Skeletal muscle satellite cell (primary cell): ENCODE data around the gene SCN9A.

Source experiments
- H3K27me3 ChIP-seq: 2 replicates; pipeline ENCODE4 v1.7.0; 2013; ENCODE audit warnings: low read length; ENCODE audit not compliant: control insufficient read depth, insufficient read depth
- H3K36me3 ChIP-seq: 2 replicates; pipeline ENCODE4 v1.7.0; 2013; ENCODE audit warnings: mild to moderate bottlenecking, control low read depth, low read length; ENCODE audit not compliant: insufficient read depth
- H3K4me1 ChIP-seq: 2 replicates; pipeline ENCODE4 v1.7.0; 2013; ENCODE audit warnings: low read length; ENCODE audit not compliant: control insufficient read depth, insufficient read depth
- H3K4me2 ChIP-seq: 2 replicates; pipeline ENCODE4 v1.7.0; 2013; ENCODE audit warnings: mild to moderate bottlenecking, low read length
- H3K4me3 ChIP-seq: 2 replicates; pipeline ENCODE4 v1.7.0; 2013; ENCODE audit warnings: low read length
- H3K9ac ChIP-seq: 2 replicates; pipeline ENCODE4 v1.7.0; 2013; ENCODE audit warnings: mild to moderate bottlenecking, low read depth, low read length, moderate library complexity
- H3K9me3 ChIP-seq: replicated peaks from 2 replicates; pipeline ENCODE4 v1.7.0; 2013; ENCODE audit warnings: mild to moderate bottlenecking, control low read depth, low read length

Gene SCN9A

GRCh38 chr2:166158546-166158945, 217.2 kb downstream of the SCN9A start:
- Histone ChIP-seq H3K27me3 (no peaks in the 10 kb centered on the region), H3K4me2 (no peak overlapping the region), H3K4me1 (peaks cover 19% of the 10 kb centered on the region), H3K9ac (no peak overlapping the region), H3K9me3 (no peaks in the 10 kb centered on the region), H3K4me3 (no peak overlapping the region), H3K36me3 (no peaks in the 10 kb centered on the region)

- no peaks in the 10 kb centered on the region for H3K36me3 ChIP-seq
- peaks cover 19% of the 10 kb centered on the region for H3K4me1 ChIP-seq
- H3K9ac ChIP-seq, result no peak overlapping the region
- no peaks in the 10 kb centered on the region for H3K27me3 ChIP-seq
- H3K9me3 ChIP-seq, result no peaks in the 10 kb centered on the region
- no peak overlapping the region for H3K4me3 ChIP-seq
- no peak overlapping the region for H3K4me2 ChIP-seq
Measured at GRCh38 chr2:166157578-166157977, 218.2 kb downstream of the SCN9A start.

- Histone ChIP-seq H3K36me3 (no peaks in the 10 kb centered on the region), H3K9ac (no peak overlapping the region), H3K9me3 (no peaks in the 10 kb centered on the region), H3K4me3 (no peak overlapping the region), H3K27me3 (no peaks in the 10 kb centered on the region), H3K4me2 (no peak overlapping the region), H3K4me1 (peaks cover 19% of the 10 kb centered on the region)
Measured at GRCh38 chr2:166156985-166157490, 218.7 kb downstream of the SCN9A start.

- no peaks in the 10 kb centered on the region for H3K27me3 ChIP-seq
- H3K4me2 ChIP-seq, result no peak overlapping the region
- H3K4me3 ChIP-seq, result no peak overlapping the region
- no peaks in the 10 kb centered on the region for H3K36me3 ChIP-seq
- H3K9me3 ChIP-seq, result no peaks in the 10 kb centered on the region
- H3K4me1 ChIP-seq, result peaks cover 19% of the 10 kb centered on the region
- no peak overlapping the region for H3K9ac ChIP-seq
Measured at GRCh38 chr2:166155589-166155988, 220.2 kb downstream of the SCN9A start.

GRCh38 chr2:166154685-166155338, 220.9 kb downstream of the SCN9A start:
- H3K4me3 ChIP-seq, result no peak overlapping the region
- no peaks in the 10 kb centered on the region for H3K9me3 ChIP-seq
- peaks cover 14% of the 10 kb centered on the region for H3K4me1 ChIP-seq
- no peaks in the 10 kb centered on the region for H3K36me3 ChIP-seq
- H3K4me2 ChIP-seq, result no peak overlapping the region
- no peak overlapping the region for H3K9ac ChIP-seq
- no peaks in the 10 kb centered on the region for H3K27me3 ChIP-seq

- H3K27me3 ChIP-seq, result no peaks in the 10 kb centered on the region
- no peak overlapping the region for H3K4me2 ChIP-seq
- no peak overlapping the region for H3K4me3 ChIP-seq
- no peaks in the 10 kb centered on the region for H3K9me3 ChIP-seq
- H3K4me1 ChIP-seq, result no peaks in the 10 kb centered on the region
- H3K9ac ChIP-seq, result no peak overlapping the region
- no peaks in the 10 kb centered on the region for H3K36me3 ChIP-seq
Measured at GRCh38 chr2:166152064-166152463, 223.7 kb downstream of the SCN9A start.

GRCh38 chr2:166148500-166149400, 227.0 kb downstream of the SCN9A start:
- Histone ChIP-seq H3K9me3 (no peaks in the 10 kb centered on the region), H3K4me2 (no peak overlapping the region), H3K27me3 (no peaks in the 10 kb centered on the region), H3K4me1 (no peaks in the 10 kb centered on the region), H3K4me3 (no peak overlapping the region), H3K9ac (no peak overlapping the region), H3K36me3 (no peaks in the 10 kb centered on the region)

GRCh38 chr2:166147883-166148282, 227.9 kb downstream of the SCN9A start:
- Histone ChIP-seq H3K4me1 (no peaks in the 10 kb centered on the region), H3K4me2 (no peak overlapping the region), H3K9me3 (no peaks in the 10 kb centered on the region), H3K27me3 (no peaks in the 10 kb centered on the region), H3K4me3 (no peak overlapping the region), H3K36me3 (no peaks in the 10 kb centered on the region), H3K9ac (no peak overlapping the region)
